GM13977 (cell line): Measurements from ENCODE around the gene WBP1.

Experiments used
- DNase-seq: peaks from one replicate; pipeline ENCODE4 v3.0.0; 2012; ENCODE audit warnings: low spot score
- in situ Hi-C: fragments of 300-500 bp; cut with MboI; formaldehyde crosslinking; loops from one replicate; pipeline ENCODE4 v1.12.0; 2022; ENCODE audit warnings: low sequenced_read_pairs, low pct_unique_long_range_greater_than_20kb, mixed read lengths, inconsistent platforms; ENCODE audit not compliant: unreplicated experiment
- TF ChIP-seq, protein P1 (sequence below): IDR thresholded peaks from 2 replicates; pipeline ENCODE4 v1.5.1; 2012; ENCODE audit warnings: mild to moderate bottlenecking, control low read depth; ENCODE audit not compliant: insufficient read depth; ENCODE audit errors: extremely low read depth, missing control alignments

Gene WBP1

GRCh38 chr2:74507145-74507925 lies 49.1 kb downstream of the WBP1 start, which contains the start of gene PCGF1:
TSS of gene PCGF1 (minus strand) at chr2:74507695. CDS start at chr2:74507668, 27 bp downstream.
- TF ChIP-seq, protein P1, sequence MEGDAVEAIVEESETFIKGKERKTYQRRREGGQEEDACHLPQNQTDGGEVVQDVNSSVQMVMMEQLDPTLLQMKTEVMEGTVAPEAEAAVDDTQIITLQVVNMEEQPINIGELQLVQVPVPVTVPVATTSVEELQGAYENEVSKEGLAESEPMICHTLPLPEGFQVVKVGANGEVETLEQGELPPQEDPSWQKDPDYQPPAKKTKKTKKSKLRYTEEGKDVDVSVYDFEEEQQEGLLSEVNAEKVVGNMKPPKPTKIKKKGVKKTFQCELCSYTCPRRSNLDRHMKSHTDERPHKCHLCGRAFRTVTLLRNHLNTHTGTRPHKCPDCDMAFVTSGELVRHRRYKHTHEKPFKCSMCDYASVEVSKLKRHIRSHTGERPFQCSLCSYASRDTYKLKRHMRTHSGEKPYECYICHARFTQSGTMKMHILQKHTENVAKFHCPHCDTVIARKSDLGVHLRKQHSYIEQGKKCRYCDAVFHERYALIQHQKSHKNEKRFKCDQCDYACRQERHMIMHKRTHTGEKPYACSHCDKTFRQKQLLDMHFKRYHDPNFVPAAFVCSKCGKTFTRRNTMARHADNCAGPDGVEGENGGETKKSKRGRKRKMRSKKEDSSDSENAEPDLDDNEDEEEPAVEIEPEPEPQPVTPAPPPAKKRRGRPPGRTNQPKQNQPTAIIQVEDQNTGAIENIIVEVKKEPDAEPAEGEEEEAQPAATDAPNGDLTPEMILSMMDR = peak; percentile 68
- in situ Hi-C loops = no loop called here
- peak; percentile 97 for DNase-seq

GRCh38 chr2:74507926-74508520 lies 49.8 kb downstream of the WBP1 start:
- TF ChIP-seq, protein P1 = no peak
- DNase-seq = peak; percentile 58
- in situ Hi-C loops = no loop called here

DNA sequence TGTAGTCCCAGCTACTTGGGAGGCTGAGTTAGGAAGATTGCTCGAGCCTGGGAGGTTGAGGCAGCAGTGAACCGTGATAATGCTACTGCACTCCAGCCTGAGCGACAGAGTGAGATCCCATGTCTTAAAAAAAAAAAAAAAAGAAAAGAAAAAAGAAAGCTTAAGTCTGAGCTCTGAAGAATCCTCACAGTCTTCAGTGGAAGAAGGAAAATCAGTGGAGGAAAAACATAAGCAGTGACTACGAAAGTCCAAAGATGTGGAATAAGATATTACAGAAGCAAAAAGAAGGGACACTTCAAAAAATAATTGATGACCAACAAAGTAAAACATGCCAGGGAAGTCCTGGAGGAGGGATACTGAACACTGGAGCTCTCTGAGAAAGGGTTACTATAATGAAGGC lies 52.0 kb downstream of the WBP1 start:
- TF ChIP-seq, protein P1 = no peak
- in situ Hi-C loops = no loop called here
- DNase-seq = no peak
